Tibial artery (tissue), 4 donors: ENCODE data around the gene FNDC10.

Source experiments
- DNase-seq, 2 donors: peaks; one replicate each; pipeline ENCODE4 v3.0.0-alpha.2; 2019
- H3K27ac ChIP-seq, 2 donors: fragments of 200-600 bp; sonication (generic) in 1 of 2; 1 replicate in 1 of 2; 2 replicates in 1 of 2; pipeline ENCODE4 v1.5.1; 2018 to 2019; ENCODE audit warnings: mild to moderate bottlenecking in 1 of 2
- H3K27me3 ChIP-seq, 2 donors: fragments of 200-600 bp; sonication (generic) in 1 of 2; one replicate each; pipeline versions ENCODE4 v1.5.1 to v1.6.0; 2016 to 2019
- H3K36me3 ChIP-seq, 3 donors: fragments of 200-600 bp; sonication (generic) in 2 of 3; one replicate each; pipeline ENCODE4 v1.5.1; 2016 to 2019; ENCODE audit warnings: mild to moderate bottlenecking in 2 of 3
- H3K4me1 ChIP-seq, 4 donors: fragments of 200-600 bp; sonication (generic) in 2 of 4; 1 replicate in 3 of 4; 2 replicates in 1 of 4; pipeline ENCODE4 v1.5.1; 2016 to 2019
- H3K4me3 ChIP-seq, 2 donors: fragments of 200-600 bp; sonication (generic) in 1 of 2; 1 replicate in 1 of 2; 2 replicates in 1 of 2; pipeline ENCODE4 v1.5.1; 2018 to 2019; ENCODE audit warnings: mild to moderate bottlenecking in 2 of 2
- H3K9me3 ChIP-seq, 3 donors: fragments of 200-600 bp; sonication (generic) in 1 of 3; one replicate each; pipeline ENCODE4 v1.5.1; 2016 to 2019
- intact Hi-C: fragments of 100-400 bp; cut with DNase I; formaldehyde crosslinking; loops from one replicate; pipeline ENCODE4 v1.15.0; 2023; ENCODE audit warnings: low total_unique reads
- TF ChIP-seq, protein P1 (sequence below), 2 experiments: fragments of 200-600 bp in 1 of 2; fragments of 450-650 bp in 1 of 2; IDR thresholded peaks; one replicate each; pipeline ENCODE4 v1.5.1; 2017 to 2019; ENCODE audit warnings: antibody characterized with exemption in 2 of 2, mild to moderate bottlenecking in 1 of 2, moderate library complexity in 1 of 2

Gene FNDC10

DNA sequence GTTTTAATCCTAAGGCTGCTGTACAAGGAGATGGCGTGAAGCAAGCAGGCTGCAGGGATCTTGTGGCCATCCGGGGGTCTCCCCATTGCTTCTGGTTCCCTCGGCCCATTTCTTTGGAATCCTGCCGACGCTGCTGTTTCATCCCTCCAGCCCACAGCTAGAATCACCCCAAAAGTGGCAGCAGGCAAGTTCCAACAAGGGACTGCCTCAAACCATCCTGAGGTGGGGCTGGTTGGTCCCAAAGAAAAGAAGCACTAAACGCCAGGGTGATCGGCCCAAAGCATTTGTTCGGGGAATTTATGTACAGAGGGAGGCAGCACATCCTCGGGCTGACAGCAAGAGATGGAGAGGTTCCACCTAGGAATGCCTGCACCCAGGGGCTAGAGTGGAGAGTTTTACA lies 10.9 kb upstream of the FNDC10 start:
- no peak overlapping the region for H3K27ac ChIP-seq
- TF ChIP-seq, protein P1, sequence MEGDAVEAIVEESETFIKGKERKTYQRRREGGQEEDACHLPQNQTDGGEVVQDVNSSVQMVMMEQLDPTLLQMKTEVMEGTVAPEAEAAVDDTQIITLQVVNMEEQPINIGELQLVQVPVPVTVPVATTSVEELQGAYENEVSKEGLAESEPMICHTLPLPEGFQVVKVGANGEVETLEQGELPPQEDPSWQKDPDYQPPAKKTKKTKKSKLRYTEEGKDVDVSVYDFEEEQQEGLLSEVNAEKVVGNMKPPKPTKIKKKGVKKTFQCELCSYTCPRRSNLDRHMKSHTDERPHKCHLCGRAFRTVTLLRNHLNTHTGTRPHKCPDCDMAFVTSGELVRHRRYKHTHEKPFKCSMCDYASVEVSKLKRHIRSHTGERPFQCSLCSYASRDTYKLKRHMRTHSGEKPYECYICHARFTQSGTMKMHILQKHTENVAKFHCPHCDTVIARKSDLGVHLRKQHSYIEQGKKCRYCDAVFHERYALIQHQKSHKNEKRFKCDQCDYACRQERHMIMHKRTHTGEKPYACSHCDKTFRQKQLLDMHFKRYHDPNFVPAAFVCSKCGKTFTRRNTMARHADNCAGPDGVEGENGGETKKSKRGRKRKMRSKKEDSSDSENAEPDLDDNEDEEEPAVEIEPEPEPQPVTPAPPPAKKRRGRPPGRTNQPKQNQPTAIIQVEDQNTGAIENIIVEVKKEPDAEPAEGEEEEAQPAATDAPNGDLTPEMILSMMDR (IDR thresholded peaks at IDR 0.05): no peak

DNA sequence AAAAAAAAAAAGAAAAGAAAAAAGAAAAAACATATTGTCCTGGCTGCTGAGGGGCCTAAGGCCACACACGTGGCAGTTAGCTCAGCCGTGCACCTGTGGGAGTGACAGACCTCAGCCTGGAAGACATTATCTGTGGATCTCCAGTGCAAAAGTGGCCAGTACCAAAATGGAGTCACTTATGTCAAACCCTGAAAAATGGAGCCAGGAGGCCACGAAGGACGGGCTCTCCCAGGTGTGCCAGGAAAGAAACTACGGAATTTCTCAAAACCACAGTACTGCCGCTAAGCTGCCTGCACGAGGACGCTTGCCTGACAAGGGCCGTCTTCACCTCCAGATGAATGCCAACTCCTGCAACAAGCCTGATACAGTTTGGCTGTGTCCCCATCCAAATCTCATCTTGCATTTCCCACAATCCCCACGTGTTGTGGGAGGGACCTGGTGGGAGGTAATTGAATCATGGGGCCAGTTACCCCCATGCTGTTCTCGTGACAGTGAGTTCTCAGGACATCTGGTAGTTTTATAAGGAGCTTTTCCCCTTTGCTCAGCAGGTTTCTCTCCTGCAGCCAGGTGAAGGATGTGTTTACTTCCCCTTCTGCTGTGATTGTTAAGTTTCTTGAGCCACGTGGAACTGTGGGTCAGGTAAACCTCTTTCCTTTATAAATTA lies 10.0 kb upstream of the FNDC10 start:
- Histone ChIP-seq H3K27me3 (peaks cover 0 to 6% of the 10 kb centered on the region in 2 donors), H3K9me3 (no peaks in the 10 kb centered on the region), H3K4me1 (peaks cover 5 to 21% (median 17%) of the 10 kb centered on the region in 4 donors), H3K36me3 (no peaks in the 10 kb centered on the region), H3K4me3 (no peak overlapping the region), H3K27ac (no peak overlapping the region)
- TF ChIP-seq, protein P1 (IDR thresholded peaks at IDR 0.05): no peak
- DNase-seq: no peak
- intact Hi-C loops: no loop called here

More for the DNA sequence above, 10.9 kb upstream of the FNDC10 start:
- H3K9me3 ChIP-seq: no peaks in the 10 kb centered on the region
- DNase-seq: no peak
- no peak overlapping the region for H3K4me3 ChIP-seq
- intact Hi-C loops: no loop called here
- H3K4me1 ChIP-seq: peaks cover 5 to 21% (median 17%) of the 10 kb centered on the region in 4 donors
- no peaks in the 10 kb centered on the region for H3K36me3 ChIP-seq
- no peaks in the 10 kb centered on the region for H3K27me3 ChIP-seq

DNA sequence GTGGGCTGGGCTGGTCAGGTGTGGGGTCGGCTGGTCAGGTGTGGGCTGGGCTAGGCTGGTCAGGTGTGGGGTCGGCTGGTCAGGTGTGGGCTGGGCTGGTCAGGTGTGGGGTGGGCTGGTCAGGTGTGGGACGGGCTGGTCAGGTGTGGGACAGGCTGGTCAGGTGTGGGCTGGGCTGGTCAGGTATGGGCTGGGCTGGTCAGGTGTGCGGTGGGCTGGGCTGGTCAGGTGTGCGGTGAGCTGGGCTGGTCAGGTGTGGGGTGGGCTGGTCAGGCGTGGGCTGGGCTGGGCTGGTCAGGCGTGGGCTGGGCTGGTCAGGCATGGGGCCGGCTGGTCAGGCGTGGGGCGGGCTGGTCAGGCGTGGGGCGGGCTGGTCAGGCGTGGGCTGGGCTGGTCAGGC lies 6.3 kb upstream of the FNDC10 start:
- Histone ChIP-seq H3K36me3 (no peaks in the 10 kb centered on the region), H3K4me3 (no peak overlapping the region), H3K27ac (no peak overlapping the region), H3K9me3 (no peaks in the 10 kb centered on the region), H3K27me3 (peaks cover 0 to 42% of the 10 kb centered on the region in 2 donors), H3K4me1 (no peaks in the 10 kb centered on the region)
- intact Hi-C loops: no loop called here
- no peak for DNase-seq
- TF ChIP-seq, protein P1 (IDR thresholded peaks at IDR 0.05): no peak

DNA sequence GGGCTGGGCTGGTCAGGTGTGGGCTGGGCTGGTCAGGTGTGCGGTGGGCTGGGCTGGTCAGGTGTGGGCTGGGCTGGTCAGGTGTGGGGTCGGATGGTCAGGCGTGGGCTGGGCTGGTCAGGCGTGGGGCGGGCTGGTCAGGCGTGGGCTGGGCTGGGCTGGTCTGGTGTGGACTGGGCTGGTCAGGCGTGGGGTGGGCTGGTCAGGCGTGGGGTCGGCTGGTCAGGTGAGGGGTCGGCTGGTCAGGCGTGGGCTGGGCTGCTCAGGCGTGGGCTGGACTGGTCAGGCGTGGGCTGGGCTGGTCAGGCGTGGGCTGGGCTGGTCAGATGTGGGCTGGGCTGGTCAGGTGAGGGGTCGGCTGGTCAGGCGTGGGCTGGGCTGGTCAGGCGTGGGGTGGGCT lies 5.8 kb upstream of the FNDC10 start:
- no peaks in the 10 kb centered on the region for H3K9me3 ChIP-seq
- H3K27me3 ChIP-seq: peaks cover 0 to 47% of the 10 kb centered on the region in 2 donors
- no peak for DNase-seq
- intact Hi-C loops: no loop called here
- no peaks in the 10 kb centered on the region for H3K36me3 ChIP-seq
- no peak overlapping the region for H3K4me3 ChIP-seq
- peaks cover 0 to 2% (median under 1%) of the 10 kb centered on the region in 4 donors for H3K4me1 ChIP-seq
- TF ChIP-seq, protein P1 (IDR thresholded peaks at IDR 0.05): no peak
- no peak overlapping the region for H3K27ac ChIP-seq

DNA sequence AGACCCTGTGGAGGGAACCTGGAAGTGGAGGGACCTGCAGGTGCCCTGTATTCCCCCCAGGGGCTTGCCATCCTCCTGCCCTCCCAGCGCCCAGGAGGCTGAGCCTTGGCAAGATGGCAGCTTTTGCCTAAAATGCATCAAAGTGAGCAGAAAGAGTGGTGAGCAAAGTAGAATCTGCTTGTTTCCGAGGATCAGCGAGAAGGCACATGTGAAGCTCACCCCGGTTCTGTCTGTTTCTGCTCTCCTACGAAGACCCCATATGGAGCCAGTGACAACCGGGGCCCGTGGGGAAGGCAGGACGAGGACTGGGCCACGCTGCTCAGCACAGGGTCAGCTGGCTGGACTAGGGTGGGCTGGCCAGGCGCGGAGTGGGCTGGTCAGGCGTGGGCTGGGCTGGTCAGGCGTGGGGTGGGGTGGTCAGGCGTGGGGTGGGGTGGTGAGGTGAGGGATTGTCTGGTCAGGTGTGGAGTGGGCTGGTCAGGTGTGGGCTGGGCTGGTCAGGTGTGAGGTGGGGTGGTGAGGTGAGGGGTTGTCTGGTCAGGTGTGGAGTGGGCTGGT lies 5.2 kb upstream of the FNDC10 start:
- Histone ChIP-seq H3K36me3 (no peaks in the 10 kb centered on the region), H3K27me3 (peaks cover 0 to 53% of the 10 kb centered on the region in 2 donors), H3K27ac (no peak overlapping the region), H3K9me3 (no peaks in the 10 kb centered on the region), H3K4me3 (no peak overlapping the region), H3K4me1 (peaks cover 0 to 8% (median 7%) of the 10 kb centered on the region in 4 donors)
- TF ChIP-seq, protein P1 (IDR thresholded peaks at IDR 0.05): no peak
- intact Hi-C loops: no loop called here
- no peak for DNase-seq
